ENCODE results near the gene ILKAP.

- no peak for TF ChIP-seq POLR2A (IDR thresholded peaks at IDR 0.05)
- TF ChIP-seq, protein P1, sequence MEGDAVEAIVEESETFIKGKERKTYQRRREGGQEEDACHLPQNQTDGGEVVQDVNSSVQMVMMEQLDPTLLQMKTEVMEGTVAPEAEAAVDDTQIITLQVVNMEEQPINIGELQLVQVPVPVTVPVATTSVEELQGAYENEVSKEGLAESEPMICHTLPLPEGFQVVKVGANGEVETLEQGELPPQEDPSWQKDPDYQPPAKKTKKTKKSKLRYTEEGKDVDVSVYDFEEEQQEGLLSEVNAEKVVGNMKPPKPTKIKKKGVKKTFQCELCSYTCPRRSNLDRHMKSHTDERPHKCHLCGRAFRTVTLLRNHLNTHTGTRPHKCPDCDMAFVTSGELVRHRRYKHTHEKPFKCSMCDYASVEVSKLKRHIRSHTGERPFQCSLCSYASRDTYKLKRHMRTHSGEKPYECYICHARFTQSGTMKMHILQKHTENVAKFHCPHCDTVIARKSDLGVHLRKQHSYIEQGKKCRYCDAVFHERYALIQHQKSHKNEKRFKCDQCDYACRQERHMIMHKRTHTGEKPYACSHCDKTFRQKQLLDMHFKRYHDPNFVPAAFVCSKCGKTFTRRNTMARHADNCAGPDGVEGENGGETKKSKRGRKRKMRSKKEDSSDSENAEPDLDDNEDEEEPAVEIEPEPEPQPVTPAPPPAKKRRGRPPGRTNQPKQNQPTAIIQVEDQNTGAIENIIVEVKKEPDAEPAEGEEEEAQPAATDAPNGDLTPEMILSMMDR (IDR thresholded peaks at IDR 0.05), result no peak
These were observed 73.3 kb downstream of the ILKAP start for GRCh38 chr2:238130111-238130695.
